Peyer's patch (tissue), 4 donors: Measurements from ENCODE around the gene SUSD4.

ENCODE experiments used
- CTCF ChIP-seq, 6 experiments: fragments of 450-650 bp in 4 of 6; fragments of 200-600 bp in 2 of 6; sonication (generic) in 1 of 6; IDR thresholded peaks; one replicate each; pipeline ENCODE4 v1.5.1; 2017 to 2019; ENCODE audit warnings: antibody characterized with exemption in 6 of 6, mild to moderate bottlenecking in 3 of 6, moderate library complexity in 1 of 6
- POLR2A ChIP-seq, 2 donors: fragments of 450-650 bp; IDR thresholded peaks; one replicate each; pipeline ENCODE4 v1.5.1; 2017; ENCODE audit warnings: antibody characterized with exemption in 2 of 2, mild to moderate bottlenecking in 2 of 2, moderate library complexity in 2 of 2

DNA sequence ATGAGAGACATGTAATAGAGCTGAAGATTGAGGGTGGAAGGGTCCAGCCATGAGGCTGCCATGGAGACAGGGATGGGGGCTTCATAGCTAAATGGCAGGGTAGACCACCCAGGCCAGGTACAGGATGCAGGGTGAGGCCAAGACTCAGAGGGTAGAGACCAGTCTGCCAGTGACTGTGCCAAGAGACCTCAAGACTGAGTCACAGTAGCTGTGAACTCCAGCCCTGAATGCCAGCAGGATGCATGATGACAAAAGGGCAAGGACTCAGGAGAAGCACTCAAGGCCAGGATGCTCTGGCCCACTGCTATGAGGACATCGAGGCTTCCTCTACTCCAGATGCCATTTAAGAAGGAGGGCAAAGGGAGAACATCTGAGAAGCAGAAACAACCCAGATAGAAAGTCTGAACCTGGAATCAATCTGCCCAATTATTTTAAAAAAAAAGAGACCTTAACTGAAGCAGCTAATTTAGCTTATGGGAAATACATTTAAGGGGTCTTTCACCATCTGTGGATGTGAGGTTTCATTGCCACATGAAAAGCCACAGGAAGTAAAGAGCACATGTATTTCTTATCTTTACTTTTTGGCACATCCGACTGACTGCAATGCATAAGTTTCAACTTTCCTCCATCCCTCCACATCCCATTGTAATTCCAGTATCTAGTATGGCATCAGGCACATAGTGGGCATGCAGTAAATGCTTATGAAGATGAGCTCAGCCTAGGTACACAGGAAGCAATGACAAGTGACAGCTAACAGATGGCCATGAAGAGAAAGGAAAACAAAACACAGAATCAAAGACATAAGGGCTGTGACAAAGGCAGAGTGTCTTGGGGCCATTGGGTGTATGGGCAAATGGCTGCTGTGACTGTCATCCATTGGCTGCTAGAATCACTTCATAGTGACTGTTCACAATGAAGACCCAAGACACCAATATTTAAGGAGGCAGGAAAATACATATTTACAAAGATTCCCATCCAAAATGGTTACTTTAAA, 40.2 kb downstream of the SUSD4 start:
- TF ChIP-seq CTCF (IDR thresholded peaks at IDR 0.05): no peak
- TF ChIP-seq POLR2A (IDR thresholded peaks at IDR 0.05): no peak
